GM21515 (cell line): ENCODE results near the gene KRT86.
"Not testable (repeated sequence)": the region's sequence is repeated elsewhere in the genome, so short reads cannot be mapped to it uniquely, and the experiment has no call there.

Experiments used
- ATAC-seq: cut with Tn5 transposase; IDR thresholded peaks from one replicate; pipeline ENCODE4 v1.9.1; 2021; ENCODE audit not compliant: unreplicated experiment

KRT86 gene

DNA sequence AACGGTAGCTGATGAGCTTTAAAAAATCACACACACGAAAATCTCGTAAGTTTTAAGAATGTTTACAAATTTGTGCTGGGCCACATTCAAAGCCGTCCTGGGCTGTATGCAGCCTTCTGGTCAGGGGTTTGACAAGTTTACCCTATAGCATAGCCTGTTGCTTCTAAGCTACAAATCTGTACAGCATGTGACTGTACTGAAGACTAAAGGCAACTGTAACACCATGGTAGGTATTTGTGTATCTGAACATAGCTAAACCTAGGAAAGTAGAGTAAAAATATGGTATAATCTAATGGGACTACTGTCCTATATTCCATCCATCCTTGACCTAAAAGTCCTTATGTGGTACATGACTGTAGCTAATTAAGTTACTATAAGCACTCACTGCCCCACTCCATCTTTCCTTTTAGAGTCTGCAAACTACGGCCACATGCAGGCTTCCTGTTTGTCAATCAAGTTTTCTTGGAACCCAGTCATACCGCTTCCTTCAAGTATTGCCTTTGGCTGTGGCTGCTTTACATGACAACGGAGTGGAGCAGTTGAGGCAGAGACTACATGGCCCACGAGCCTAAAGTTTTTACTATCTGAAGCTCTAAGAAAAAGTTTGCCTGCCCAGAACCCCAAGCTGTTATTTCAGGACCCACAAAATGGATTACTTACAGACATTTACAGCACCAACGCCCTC, 22.9 kb upstream of the KRT86 start:
- no peak for ATAC-seq

DNA sequence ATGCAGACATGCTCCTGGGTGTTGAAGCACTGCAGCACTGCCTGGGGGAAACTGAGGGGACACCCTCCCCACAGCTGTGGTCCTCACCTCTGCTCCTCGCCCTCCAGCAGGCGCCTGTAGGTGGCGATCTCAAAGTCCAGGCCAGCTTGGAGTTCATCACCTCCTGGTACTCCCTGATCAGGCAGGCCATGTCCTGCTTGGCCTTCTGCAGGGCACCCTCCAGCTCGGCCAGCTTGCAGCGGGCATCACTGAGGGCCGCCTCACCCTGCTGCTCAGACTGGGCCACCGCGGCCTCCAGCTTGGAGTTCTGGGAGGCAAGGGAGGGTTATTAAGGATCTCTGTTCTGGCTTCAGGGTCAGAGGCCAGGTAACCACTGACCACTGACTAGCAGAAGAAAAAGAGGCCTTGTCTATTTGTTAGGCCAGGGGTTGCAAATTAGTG, 22.2 kb upstream of the KRT86 start:
- ATAC-seq, result not testable (repeated sequence)

DNA sequence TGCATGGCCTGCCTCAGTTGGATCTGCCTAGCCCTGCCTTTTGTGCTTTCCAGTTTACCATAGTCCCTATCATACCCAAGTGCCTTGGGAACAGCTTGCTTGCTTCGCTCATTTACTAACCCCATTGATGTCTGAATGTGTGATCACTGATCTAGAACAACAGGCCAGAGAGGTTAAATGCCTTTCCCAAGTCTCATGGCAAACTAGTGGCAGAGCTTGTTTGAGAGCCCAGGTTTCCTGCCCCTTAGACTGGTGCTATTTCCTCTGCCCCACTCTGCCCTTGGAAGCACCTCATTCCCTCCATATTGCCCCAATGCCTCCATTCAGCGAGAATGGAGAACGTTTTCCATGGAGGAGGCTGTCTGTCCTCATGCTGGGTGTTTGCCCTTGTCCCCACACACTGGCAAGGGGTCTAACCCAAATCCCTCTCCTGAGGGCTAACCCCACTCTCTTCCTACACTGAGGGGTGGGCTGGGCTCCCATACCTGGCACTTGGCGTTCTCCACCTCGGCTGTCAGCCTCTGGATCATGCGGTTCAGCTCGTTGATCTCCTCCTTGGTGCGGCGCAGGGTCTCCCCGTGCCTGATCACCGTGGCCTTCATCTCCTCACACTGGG, 21.6 kb upstream of the KRT86 start:
- no peak for ATAC-seq

DNA sequence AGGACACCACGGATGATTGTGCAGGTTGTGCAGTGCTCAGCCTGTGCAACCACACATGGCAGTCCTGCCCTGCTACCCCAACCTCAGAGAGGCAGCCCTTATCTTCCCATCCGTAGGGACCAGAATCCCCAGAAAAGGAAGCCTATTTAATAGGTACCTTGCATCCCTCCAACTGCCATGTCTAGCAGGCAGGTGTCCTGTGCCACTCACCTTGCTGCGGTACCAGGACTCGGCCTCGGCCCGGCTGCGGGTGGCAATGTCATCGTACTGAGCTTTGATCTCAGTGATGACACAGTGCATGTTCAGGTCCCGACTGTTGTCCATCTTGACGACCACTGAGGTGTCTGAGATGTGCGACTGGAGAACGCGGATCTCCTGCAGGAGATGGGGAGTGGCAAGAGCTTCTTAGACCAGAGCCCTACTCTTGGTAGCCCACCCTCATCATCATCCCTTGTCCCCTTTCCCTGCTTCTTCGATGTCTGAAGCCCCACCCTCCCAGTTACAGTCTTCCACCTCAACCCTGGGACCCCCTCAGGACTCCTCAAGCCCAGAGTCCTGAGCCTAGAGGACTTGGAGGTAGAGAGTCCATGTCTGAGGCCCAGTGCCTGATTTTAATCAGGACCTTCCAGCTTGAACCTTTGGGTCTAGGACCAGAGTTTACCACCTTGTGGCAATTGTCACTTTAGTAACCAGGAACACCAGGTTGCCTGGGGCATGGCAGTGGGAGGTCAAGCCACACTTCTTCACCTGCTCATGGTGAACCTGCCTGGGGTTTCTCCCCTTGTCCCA, 20.9 kb upstream of the KRT86 start:
- ATAC-seq, result no peak

DNA sequence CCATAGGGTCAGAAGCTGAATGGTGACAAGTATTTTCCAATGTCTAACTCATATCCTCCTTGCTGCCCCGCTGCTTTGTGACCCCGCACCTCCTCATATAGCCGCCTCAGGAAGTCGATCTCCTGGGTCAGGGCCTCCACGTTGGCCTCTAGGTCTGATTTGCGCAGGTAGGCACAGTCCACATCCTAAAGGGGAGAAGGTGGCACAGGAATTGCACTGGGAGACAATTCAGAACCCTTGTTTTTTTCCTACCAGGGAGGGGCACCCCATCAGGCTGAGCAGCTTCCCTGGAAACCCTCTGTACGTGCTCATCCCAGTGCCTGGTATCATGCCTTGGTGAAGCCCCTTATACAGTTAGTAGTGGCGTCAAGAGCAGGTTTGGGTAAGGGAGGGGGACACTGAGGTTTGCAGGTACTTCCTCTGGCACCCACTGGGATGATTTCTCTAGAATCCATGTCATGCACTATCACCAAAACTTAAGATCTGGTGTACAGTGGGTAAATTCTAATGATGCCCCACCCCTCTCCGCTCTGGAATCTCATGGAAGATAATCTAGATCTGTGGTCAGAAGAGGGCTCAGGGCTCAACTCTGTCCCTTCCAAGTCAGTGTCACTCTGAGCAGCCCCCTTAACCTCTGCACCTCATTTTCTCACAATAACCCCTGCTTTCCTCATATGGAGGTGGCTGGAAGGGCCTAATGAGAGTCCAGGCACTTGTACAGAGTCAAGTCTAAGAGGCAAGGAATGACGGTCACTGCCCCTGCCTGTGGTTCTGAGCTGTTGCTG, 20.1 kb upstream of the KRT86 start:
- ATAC-seq, result no peak

DNA sequence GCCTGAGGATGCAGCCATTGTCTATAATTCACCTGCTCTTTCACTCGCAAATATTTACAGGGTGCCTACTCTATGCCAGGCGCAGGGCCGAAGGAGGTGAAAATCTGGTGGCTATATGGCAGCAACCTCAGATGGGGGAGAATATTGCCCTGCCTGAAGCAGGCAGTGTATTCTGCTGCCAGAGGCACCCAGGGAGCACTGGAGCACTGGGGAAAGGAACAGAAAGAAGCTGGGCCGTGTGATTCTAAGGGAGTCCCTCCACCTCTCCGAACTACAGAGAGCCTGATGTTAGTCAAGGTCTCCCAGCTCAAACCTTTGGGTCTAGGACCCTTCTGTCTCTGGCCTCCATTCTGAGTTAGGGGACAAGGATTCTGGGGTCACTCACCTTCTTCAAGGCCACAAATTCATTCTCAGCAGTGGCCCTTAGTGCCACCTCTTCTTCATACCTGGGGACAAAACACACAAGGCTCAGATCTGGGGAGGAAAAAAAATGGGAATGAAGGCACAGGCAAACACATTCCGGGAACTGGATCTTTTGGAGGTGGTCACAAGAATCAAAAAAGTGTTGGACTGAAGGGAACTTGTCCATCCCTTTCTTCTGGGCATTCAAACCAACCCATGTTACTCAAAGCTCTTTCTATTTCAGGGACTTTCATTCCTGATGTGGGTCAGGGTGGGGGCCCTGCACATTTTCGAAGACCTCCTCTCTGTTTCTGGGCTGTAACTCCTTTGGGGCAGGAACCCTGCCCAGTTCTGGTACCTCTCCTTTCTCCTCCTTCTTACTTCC, 19.3 kb upstream of the KRT86 start:
- ATAC-seq, result no peak

DNA sequence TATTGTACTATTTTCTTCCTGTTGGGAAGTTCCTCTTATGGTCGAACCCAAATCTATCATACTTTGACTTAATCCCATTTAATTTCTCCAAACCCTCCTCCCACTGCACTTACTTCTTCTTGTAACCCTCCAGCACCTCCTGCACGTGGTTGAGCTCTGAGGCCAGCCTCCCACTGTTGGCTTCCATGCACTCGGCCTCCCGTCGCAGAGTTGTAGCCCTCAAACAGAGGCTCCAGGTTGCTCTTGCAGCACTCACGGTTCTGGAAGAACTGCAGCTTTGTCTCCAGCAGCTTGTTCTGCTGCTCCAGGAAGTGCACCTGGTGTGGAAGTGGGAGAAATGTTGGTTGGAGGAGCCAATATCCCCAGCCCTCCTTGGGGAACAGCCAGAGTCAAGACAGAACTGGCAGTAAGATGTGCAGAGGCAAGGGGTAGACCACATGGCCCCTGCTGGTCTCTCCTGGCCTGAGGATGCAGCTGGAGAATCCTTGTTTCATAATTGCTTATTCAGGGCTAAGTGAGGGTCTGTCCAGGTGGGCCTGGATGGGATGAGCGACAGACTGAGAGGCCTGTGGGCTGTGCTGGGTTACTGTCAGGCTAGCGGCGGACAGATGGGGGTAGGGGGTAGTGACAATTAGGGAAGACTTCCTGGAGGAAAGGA, 18.4 kb upstream of the KRT86 start:
- no peak for ATAC-seq

DNA sequence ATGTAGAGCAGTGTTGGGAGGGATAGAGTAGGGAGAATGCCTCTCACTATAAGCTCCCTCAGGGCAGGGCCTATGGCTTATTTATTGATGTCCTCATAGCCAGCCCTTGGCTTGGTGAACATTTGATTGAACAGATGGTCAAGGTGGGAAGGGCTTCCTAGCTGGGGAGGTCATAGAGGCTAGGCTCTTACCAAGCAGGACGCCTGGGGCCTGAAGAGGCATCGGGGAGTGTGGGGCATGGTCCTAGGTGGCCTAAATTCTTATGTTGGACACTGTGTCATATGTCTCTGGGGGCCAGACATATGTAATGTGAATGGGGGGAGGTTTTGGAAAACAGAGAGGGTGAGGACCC, 17.9 kb upstream of the KRT86 start:
- no peak for ATAC-seq

DNA sequence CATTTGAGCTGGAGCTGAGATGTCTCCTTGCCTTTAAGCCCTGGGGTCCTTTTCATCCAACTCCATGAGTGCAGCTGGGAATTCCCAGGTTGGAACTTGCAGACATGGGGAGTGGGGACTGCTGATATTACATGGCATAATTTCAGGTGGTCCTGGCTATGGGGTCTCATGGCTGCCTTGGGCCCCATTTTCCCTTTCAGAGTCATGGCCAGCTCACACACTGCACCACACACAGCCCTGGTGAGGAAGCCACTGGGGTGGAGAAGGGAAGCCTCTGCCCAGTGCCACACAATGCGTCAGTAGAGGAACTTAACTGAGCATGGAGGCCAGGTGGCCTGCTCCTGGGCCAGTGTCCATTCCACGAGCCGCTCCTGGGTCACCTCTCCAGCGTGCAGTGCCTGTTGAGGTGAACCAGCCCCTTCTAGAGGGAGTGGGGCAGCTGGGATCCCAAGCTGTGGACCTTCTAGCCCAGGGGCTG, 17.3 kb upstream of the KRT86 start:
- ATAC-seq, result no peak

DNA sequence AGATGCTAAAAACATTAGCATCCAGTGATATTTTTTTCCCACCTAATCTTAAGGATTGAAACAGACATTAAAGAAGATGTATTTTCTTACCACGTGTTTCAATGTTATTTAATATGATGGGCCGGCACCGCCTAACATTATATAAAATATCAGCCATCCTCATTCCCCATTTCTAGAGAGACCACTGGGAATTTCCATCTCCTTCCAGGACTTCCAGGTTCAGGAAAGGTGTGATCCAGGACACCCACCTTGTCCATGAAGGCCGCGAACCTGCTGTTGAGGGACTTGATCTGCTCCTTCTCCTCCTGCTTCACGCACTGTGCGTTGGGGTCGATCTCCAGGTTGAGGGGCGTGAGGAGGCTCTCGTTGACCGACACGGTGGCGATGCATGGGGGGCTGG, 16.5 kb upstream of the KRT86 start:
- not testable (repeated sequence) for ATAC-seq

DNA sequence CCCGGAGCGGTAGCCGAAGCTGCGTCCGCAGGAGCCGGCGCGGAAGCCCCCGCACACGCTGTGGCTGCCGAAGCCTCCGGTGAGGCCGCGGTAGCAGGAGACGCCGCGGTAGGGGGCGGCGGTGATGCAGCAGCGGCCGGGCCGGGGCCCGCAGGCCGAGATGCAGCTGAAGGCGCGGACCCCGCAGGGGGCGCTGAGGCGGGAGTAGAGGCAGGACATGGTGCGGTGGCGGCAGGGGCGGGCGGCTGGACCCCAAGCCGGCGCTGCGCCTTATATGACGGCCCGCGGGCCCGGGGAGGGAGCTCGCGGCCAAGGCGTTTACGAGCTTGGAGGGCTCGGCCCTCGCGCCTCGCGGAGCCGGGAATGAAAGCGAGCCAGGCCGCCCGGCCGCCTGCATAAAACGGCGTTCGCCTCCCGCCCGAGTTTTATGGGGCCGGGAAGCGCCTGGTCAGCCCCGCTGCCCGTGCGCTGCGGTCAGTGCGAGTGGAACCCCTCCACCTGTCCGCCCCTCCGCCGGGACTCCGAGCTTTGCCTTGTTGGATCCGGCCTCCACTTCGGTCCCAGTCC, 16.0 kb upstream of the KRT86 start:
- no peak for ATAC-seq

DNA sequence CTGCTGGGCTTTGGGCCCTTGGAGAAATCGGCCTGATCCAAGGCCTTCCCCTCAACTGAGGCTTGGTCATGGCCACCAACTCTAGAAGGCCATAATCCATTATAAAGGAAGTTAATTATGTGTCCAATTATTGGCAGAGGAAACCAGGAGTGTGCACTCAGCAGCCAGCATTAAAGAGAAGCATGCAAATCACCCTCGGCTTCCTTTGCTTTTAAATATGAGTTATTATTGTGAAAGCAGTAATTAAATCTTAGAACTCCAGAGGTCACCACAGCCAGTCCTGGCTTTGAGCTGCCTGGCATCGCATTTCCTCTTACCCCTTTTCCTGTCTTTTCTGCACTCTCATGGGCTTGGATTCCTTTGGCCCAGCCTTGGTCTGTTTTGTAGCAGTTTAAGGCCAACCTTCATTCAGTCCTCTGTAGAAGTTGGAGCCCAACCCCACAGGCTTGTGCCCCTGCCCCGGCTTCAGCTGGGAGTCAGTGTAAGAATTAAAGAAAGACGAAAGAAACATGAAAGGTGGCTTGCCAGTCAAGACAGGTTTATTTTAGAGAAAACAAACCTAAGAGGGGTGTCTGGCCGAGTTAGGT, 14.7 kb upstream of the KRT86 start:
- ATAC-seq, result no peak

DNA sequence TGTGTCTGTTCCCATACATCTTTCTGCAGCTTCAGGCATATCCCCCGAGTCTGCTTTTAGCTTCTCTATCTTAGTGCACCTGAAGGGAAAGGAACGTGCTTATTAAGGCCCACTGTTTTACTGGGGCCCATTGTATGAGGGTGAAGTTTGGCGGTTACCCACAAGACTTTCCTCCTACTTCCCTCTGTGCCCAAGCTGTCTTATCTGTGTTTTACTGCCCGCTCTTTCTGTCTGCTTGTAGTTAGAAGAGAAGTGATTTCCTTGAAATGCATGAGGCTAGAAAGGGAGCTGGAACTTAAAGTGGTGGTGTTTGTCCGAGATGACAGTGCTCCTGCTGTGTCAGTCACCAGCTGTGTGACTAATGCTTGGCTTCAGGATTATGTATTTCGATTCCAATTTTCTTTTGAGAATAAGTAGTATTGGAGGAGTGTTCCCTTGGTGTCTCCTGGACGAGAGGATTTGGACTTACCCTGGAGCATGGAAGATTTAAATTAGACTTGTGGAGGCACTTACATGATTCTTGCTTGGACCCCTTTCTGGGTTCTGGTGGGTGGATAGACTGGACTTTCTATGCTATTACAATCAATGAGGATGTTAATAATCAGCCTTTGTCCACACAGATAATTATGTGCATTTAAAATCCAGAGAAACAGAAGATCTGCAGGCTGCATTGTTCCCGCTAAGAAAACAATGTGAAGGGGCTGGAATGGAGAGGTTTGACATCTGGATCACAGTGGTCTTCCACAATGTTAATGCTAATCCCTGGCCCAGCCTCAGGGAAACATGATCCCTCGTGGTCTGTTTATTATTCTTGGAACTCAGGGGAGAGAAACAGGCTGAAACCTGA, 13.9 kb upstream of the KRT86 start:
- no peak for ATAC-seq

DNA sequence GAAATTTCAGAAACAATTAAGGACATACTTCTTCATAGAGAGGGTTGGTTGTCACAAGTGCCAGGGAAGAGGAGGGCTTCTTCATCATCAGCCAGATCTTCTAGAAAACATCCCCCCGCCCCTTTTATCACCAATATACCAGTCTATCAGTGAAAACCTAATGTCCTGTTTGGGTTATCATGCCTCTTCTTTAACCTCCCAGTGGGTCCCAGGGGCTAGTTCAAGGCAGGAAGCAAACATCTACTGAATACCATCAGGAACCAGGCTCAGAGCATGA, 13.3 kb upstream of the KRT86 start:
- no peak for ATAC-seq

DNA sequence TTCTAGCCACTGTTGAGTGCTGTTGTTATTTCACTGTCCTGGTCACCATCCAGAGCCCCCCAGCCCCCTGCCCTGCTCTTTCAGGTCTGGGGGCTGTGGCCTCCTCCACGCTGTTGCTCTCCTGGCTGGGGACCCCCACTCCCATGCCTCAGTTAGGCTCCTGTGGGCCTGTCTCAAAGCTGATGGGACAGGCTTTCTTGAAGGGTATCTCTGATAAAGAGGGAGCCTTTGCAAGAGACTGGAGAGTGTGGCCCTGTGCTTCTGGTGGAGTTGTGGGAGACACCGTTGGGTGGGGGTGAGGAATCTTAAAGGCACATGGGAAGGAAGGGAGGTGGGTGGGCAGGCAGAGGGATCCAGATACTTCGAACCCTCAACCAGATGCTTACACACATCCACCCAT, 12.2 kb upstream of the KRT86 start:
- ATAC-seq, result no peak

DNA sequence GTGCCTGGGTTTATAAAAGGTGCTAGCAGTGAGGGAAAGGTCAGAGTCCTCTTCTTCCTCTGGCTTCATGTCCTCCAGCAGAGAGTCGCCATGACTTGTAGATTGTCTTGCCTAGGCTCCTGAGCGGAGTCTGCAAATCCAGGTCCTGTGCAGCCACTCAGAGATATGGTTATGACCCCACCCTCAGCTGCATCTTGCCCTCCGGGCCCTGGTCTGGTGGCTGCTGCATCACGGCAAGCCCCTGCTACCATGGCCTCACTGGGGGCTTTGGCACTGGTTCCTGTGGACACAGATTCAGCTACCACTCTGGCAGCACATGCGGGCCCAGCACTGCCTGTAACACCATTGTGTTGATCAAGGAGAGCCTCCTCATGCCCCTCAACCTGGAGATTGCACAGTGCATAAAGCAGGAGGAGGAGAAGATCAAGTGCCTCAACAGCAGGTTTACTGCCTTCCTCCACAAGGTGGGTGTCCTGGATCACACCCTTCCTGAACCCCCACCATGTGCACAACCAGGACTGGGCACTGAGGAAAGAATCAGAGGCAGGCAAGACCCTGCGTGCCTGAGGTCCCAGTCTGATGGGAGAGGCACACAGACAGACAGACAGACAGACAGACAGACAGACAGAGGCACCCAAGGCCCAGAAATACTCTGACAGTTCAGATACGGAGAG, 10.5 kb upstream of the KRT86 start:
- ATAC-seq, result no peak

DNA sequence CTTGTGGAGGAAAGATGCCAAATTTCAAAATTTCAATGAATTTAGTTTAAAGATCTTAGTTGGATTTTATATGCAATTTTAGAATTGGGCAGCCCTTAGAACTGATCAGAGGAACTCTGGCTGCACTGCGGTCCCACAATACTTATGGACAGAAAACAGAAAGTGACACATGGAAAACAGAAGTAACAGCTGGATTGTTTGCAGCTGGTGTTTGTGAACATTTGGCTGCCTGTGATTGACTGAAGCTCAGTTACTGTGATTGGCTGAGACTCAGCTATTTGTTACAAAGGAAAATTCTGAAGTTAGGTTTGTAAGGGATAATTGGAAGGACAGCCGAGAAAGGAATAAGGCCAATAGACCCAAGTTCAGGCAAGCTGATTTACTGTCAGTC, 10.0 kb upstream of the KRT86 start:
- no peak for ATAC-seq

DNA sequence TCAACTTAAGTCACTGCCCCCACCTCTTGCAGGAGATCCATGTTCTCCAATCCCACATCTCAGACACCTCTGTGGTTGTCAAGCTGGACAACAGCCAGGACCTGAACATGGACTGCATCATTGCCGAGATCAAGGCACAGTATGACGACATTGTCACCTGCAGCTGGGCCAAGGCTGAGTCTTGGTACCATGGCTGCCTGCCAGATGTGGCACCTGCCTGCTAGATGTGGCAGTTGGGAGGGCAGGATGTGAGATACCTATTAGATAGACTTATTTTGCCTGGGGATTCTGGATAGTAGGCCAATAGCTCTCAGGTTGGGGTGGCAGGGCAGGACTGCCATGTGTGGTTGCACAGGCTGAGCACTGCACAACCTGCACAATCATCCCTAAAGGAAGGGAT, 7.9 kb upstream of the KRT86 start:
- no peak for ATAC-seq
